HepG2 (cell line): ENCODE measurements around the gene NOXA1. TPM values are rescaled to one million over a fixed set of nuclear protein-coding genes. Genes with fewer than 3 reads are reported as not detected.

Experiments
- ATAC-seq: fragments of 200-7000 bp; cut with Tn5 transposase; 3 replicates; pipeline ENCODE4 v1.9.1; 2020; ENCODE audit warnings: mild to moderate bottlenecking, moderate library complexity
- BruUV-seq: library from RNA; stranded (reverse); fragments of 400-500 nt; replicated peaks from 2 replicates; lab custom pipeline; 2021; lab: Mats Ljungman, UMichigan
- CTCF ChIA-PET: fragments of 300-600 bp; formaldehyde crosslinking; extraction: SDS; loops from one replicate; lab custom pipeline; 2021; ENCODE audit warnings: low total read pairs, inconsistent platforms, low intra/inter-chr PET ratio; lab: Yijun Ruan, JAX
- POLR2A ChIA-PET: fragments of 350-600 bp; sonication (Branson Sonifier 250); formaldehyde crosslinking; loops from one replicate; lab custom pipeline; 2020; ENCODE audit warnings: antibody characterized with exemption, inconsistent platforms; lab: Yijun Ruan, JAX
- DNase-seq: peaks from one replicate; pipeline ENCODE4 v3.0.0-alpha.2; 2015; ENCODE audit warnings: low spot score
- FAIRE-seq: peaks from 3 replicates; lab custom pipeline; 2011; peaks lifted over from hg19 to GRCh38; lab: Jason Lieb, UNC
- H2AFZ ChIP-seq: one replicate; pipeline ENCODE4 v1.6.1; 2011; ENCODE audit warnings: low read length, inconsistent platforms
- H3K27ac ChIP-seq: fragments of 300-600 bp; 3 replicates; pipeline ENCODE4 v1.8.0; 2011; ENCODE audit warnings: mixed run types, mild to moderate bottlenecking, mixed read lengths, low read length, inconsistent platforms; ENCODE audit not compliant: insufficient read depth; ENCODE audit errors: extremely low read length
- H3K27me3 ChIP-seq, 2 experiments: fragments of 200-600 bp in 1 of 2; 2 replicates in 1 of 2; 3 replicates in 1 of 2; pipeline versions ENCODE4 v1.6.0 to v1.8.0; 2011; ENCODE audit warnings: low read length in 2 of 2, mild to moderate bottlenecking in 2 of 2, moderate library complexity in 2 of 2, inconsistent platforms in 1 of 2; ENCODE audit not compliant: insufficient read depth in 2 of 2, control insufficient read depth in 1 of 2
- H3K36me3 ChIP-seq, 2 experiments: fragments of 200-600 bp in 1 of 2; replicated peaks in 1 of 2; 2 replicates in 1 of 2; 3 replicates in 1 of 2; pipeline versions ENCODE4 v1.5.1 to v1.8.0; 2011; ENCODE audit warnings: low read length in 2 of 2, inconsistent platforms in 1 of 2; ENCODE audit not compliant: insufficient read depth in 2 of 2, control insufficient read depth in 1 of 2
- H3K4me1 ChIP-seq: 2 replicates; pipeline ENCODE4 v1.5.1; 2012; ENCODE audit warnings: low read length, inconsistent platforms; ENCODE audit not compliant: insufficient read depth
- H3K4me2 ChIP-seq: 2 replicates; pipeline ENCODE4 v1.6.0; 2011; ENCODE audit warnings: low read depth, low read length, inconsistent platforms
- H3K4me3 ChIP-seq, 3 experiments: fragments of 200-600 bp in 1 of 3; sonication (generic), shearing (Covaris generic) in 1 of 3; replicated peaks in 1 of 3; 2 replicates each; pipeline ENCODE4 v1.5.1; 2011 to 2016; ENCODE audit warnings: low read length in 3 of 3, inconsistent platforms in 2 of 3, low read depth in 2 of 3, mild to moderate bottlenecking in 2 of 3, control low read depth in 1 of 3, mixed read lengths in 1 of 3; ENCODE audit not compliant: insufficient read depth in 1 of 3
- H3K79me2 ChIP-seq: one replicate; pipeline ENCODE4 v1.6.1; 2011; ENCODE audit warnings: low read length, inconsistent platforms; ENCODE audit not compliant: insufficient read depth
- H3K9ac ChIP-seq: 2 replicates; pipeline ENCODE4 v1.6.0; 2011; ENCODE audit warnings: mild to moderate bottlenecking, low read depth, low read length, inconsistent platforms; ENCODE audit not compliant: insufficient read depth
- H3K9me3 ChIP-seq: 2 replicates; pipeline ENCODE4 v1.5.1; 2012; ENCODE audit warnings: mild to moderate bottlenecking, low read length
- H4K20me1 ChIP-seq: 2 replicates; pipeline ENCODE4 v1.6.0; 2011; ENCODE audit warnings: inconsistent platforms, mild to moderate bottlenecking, low read length, moderate library complexity; ENCODE audit not compliant: insufficient read depth
- KDM2A ChIP-seq: sonication (generic); formaldehyde crosslinking; IDR thresholded peaks from 2 replicates; pipeline ENCODE4 v1.4.0; 2020; ENCODE audit warnings: low read depth, missing genetic modification reagents, borderline replicate concordance
- MZF1 ChIP-seq: sonication (generic); formaldehyde crosslinking; IDR thresholded peaks from 2 replicates; pipeline ENCODE4 v1.8.1; 2023; ENCODE audit warnings: mild to moderate bottlenecking, missing genetic modification reagents, borderline replicate concordance
- NFKBIZ ChIP-seq: IDR thresholded peaks from 2 replicates; pipeline ENCODE4 v1.6.1; 2018; ENCODE audit warnings: missing genetic modification reagents, missing compliant biosample characterization
- ZHX1 ChIP-seq: sonication (generic); formaldehyde crosslinking; IDR thresholded peaks from 2 replicates; pipeline ENCODE4 v1.8.1; 2022; ENCODE audit warnings: low read depth, mild to moderate bottlenecking, missing genetic modification reagents
- ZSCAN25 ChIP-seq: sonication (generic); formaldehyde crosslinking; IDR thresholded peaks from 2 replicates; pipeline ENCODE4 v1.8.0; 2022; ENCODE audit warnings: mild to moderate bottlenecking, missing genetic modification reagents
- WGBS: methylation state at CpG from one replicate; pipeline ENCODE4 v1.1.6; 2017; ENCODE audit warnings: low lambda C conversion rate; 5-methylcytosine and 5-hydroxymethylcytosine counted together
- in situ Hi-C: cut with HindIII; loops from 2 replicates; pipeline ENCODE4 v1.10.0; 2017; ENCODE audit warnings: low pct_unique_long_range_greater_than_20kb; ENCODE audit not compliant: extremely low pct_ligation_motif_present
- intact Hi-C: fragments of 100-400 bp; cut with micrococcal nuclease; formaldehyde crosslinking; loops from one replicate; pipeline ENCODE4 v1.10.0; 2022; ENCODE audit not compliant: unreplicated experiment
- polyA plus RNA-seq, 8 experiments: library from polyadenylated mRNA; depleted of rRNA in 3 of 8; stranded (reverse) in 7 of 8; unstranded in 1 of 8; fragments of >200 nt; fragmentation: Illumina TruSeq in 4 of 8; extraction: Trizol in 4 of 8; gene quantifications; 2 replicates each; pipeline versions ENCODE4 v1.2.1 to v1.2.3, GENCODE V29; 2011 to 2016; ENCODE audit warnings: low read depth in 4 of 8, missing spikeins in 1 of 8, mixed read lengths in 1 of 8; ENCODE audit not compliant: insufficient read depth in 1 of 8
- total RNA-seq, 5 experiments: library from RNA; depleted of rRNA; stranded (reverse); fragments of >200 nt; fragmentation: Illumina TruSeq; extraction: Trizol; gene quantifications; 2 replicates each; pipeline ENCODE4 v1.2.3, GENCODE V29; 2016; ENCODE audit warnings: low read depth in 1 of 5

Gene NOXA1
- total and polyA plus RNA-seq, 2 of the 13 experiments (the other 11 are each of a cell fraction or from before 2014, with no cell fraction given) = 0.78 to 1.2 TPM

GRCh38 chr9:137433349-137433915 lies 10.2 kb downstream of the NOXA1 start:
- intact Hi-C loops (no loop called here), in situ Hi-C loops (no loop called here)
- DNase-seq = no peak
- no peak overlapping the region for H3K4me2 ChIP-seq
- FAIRE-seq = no peak
- ChIA-PET POLR2A (no interaction called here), CTCF (no interaction called here)
- peaks cover 11 to 23% of the 10 kb centered on the region in 2 experiments; a peak in 3 of 5 replicates for H3K27me3 ChIP-seq
- no peaks in the 10 kb centered on the region for H3K9me3 ChIP-seq
- H3K9ac ChIP-seq = no peak overlapping the region
- no peak for ATAC-seq
- no peak overlapping the region for H3K27ac ChIP-seq
- no peak for TF ChIP-seq ZSCAN25 (CRISPR knock-in tag)
- TF ChIP-seq ZHX1 (CRISPR knock-in tag) = no peak
- no peak for TF ChIP-seq NFKBIZ (CRISPR knock-in tag)
- no peak for TF ChIP-seq MZF1 (CRISPR knock-in tag)
- 0 out of 2 replicates have a peak, but pooled peaks have one; percentile 11 for TF ChIP-seq KDM2A (CRISPR knock-in tag)
- no peaks in the 10 kb centered on the region for H3K36me3 ChIP-seq
- BruUV-seq = no TSS peak
- WGBS = 60% methylated on average over 5 of the region's 19 CpGs
- no peak overlapping the region for H3K4me3 ChIP-seq
- H2AFZ ChIP-seq = no peak overlapping the region
- peaks cover 23% of the 10 kb centered on the region for H3K4me1 ChIP-seq
- no peaks in the 10 kb centered on the region for H4K20me1 ChIP-seq
- no peaks in the 10 kb centered on the region for H3K79me2 ChIP-seq
